ENCODE data around the gene CSNK1G3.
"Not testable (repeated sequence)": the region's sequence is repeated elsewhere in the genome, so short reads cannot be mapped to it uniquely, and the experiment has no call there.

Gene CSNK1G3

GRCh38 chr5:123626051-123626450 lies 114.1 kb downstream of the CSNK1G3 start:
- DNase-seq (ENCODE audit: low read depth): no peak
- no peak for TF ChIP-seq CTCF (IDR thresholded peaks at IDR 0.05; ENCODE audit: insufficient read depth, low read depth, low read length, missing control alignments)
- no peak overlapping the region for H3K4me3 ChIP-seq (ENCODE audit: low read depth, low read length)

- DNase-seq (ENCODE audit: low read depth): no peak
- no peak for TF ChIP-seq CTCF (IDR thresholded peaks at IDR 0.05; ENCODE audit: insufficient read depth, low read depth, low read length, missing control alignments)
- no peak overlapping the region for H3K4me3 ChIP-seq (ENCODE audit: low read depth, low read length)
Observed at GRCh38 chr5:123628860-123629544, 117.0 kb downstream of the CSNK1G3 start.

GRCh38 chr5:123636006-123636405 lies 124.0 kb downstream of the CSNK1G3 start:
- no peak overlapping the region for H3K4me3 ChIP-seq (ENCODE audit: low read depth, low read length)
- TF ChIP-seq CTCF (IDR thresholded peaks at IDR 0.05; ENCODE audit: insufficient read depth, low read depth, low read length, missing control alignments): no peak
- no peak for DNase-seq (ENCODE audit: low read depth)

- not testable (repeated sequence) for H3K4me3 ChIP-seq (ENCODE audit: low read depth, low read length); DNase-seq (ENCODE audit: low read depth)
Observed at GRCh38 chr5:123637028-123637427, 125.1 kb downstream of the CSNK1G3 start.

- no peak for TF ChIP-seq CTCF (IDR thresholded peaks at IDR 0.05; ENCODE audit: insufficient read depth, low read depth, low read length, missing control alignments)
- no peak for DNase-seq (ENCODE audit: low read depth)
Observed at GRCh38 chr5:123639244-123639643, 127.3 kb downstream of the CSNK1G3 start.

GRCh38 chr5:123645024-123645603 lies 133.1 kb downstream of the CSNK1G3 start:
- TF ChIP-seq CTCF (IDR thresholded peaks at IDR 0.05; ENCODE audit: insufficient read depth, low read depth, low read length, missing control alignments): no peak
- H3K4me3 ChIP-seq (ENCODE audit: low read depth, low read length): no peak overlapping the region
- no peak for DNase-seq (ENCODE audit: low read depth)

More at GRCh38 chr5:123639244-123639643, 127.3 kb downstream of the CSNK1G3 start:
- H3K4me3 ChIP-seq (ENCODE audit: low read depth, low read length): no peak overlapping the region

GRCh38 chr5:123647066-123647465 lies 135.1 kb downstream of the CSNK1G3 start:
- no peak for DNase-seq (ENCODE audit: low read depth)
- TF ChIP-seq CTCF (IDR thresholded peaks at IDR 0.05; ENCODE audit: insufficient read depth, low read depth, low read length, missing control alignments): no peak
- H3K4me3 ChIP-seq (ENCODE audit: low read depth, low read length): no peak overlapping the region

Measured in GM12865 (cell line).